IPS-18a (cell line): Measurements from ENCODE around the gene KCND1.
A peak's percentile ranks its signal among the peaks of the same experiment; 100 is the strongest.

Source experiments
- H3K27ac ChIP-seq: one replicate; pipeline ENCODE4 v1.5.1; 2013; ENCODE audit warnings: low read length
- H3K27me3 ChIP-seq: one replicate; pipeline ENCODE4 v1.6.1; 2013; ENCODE audit warnings: mild to moderate bottlenecking, low read length; ENCODE audit not compliant: control insufficient read depth, insufficient read depth
- H3K36me3 ChIP-seq: one replicate; pipeline ENCODE4 v1.6.1; 2013; ENCODE audit warnings: low read depth, low read length; ENCODE audit not compliant: control insufficient read depth
- H3K4me1 ChIP-seq: one replicate; pipeline ENCODE4 v1.6.1; 2013; ENCODE audit warnings: low read depth, low read length; ENCODE audit not compliant: control insufficient read depth
- H3K4me3 ChIP-seq: one replicate; pipeline ENCODE4 v1.5.1; 2013; ENCODE audit warnings: low read length
- H3K9ac ChIP-seq: one replicate; pipeline ENCODE4 v1.6.1; 2013; ENCODE audit warnings: mild to moderate bottlenecking, low read length, moderate library complexity
- H3K9me3 ChIP-seq: one replicate; pipeline ENCODE4 v1.6.1; 2013; ENCODE audit warnings: low read depth, low read length; ENCODE audit not compliant: control insufficient read depth

The KCND1 gene

DNA sequence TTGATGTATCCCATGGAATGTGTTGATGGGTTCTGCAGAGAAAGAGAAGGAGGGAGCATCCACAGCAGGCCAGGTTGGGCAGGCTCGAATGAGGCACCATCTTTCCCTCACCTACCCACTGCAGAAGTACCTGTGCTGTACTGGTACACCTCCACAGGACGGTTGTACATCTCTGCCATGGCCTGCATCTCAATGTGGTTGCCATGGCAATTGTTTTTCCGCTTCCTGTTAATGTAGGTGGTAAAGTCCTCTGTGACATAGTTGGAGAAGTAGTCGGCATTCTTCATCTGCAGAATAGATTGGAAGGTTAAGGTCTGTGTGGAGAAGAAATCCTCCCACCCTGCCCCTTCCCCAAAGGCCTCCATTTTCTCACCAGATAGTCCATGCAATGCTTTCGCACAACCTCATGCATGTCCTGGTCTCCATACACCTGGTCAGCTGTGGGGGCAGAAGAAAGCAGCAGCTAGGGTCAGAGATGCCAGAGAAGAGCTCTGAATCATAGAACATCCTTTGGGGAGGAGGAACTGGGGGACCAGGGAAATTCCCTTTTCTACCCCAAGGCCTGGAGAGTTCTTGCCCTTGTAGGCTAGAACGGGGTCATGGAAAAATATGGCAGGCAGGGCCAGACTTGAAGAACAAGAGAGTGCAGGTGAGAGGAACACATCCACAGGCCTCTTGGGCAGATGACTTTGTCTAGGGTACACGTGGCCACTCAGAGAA, 36.9 kb downstream of the KCND1 start:
- Histone ChIP-seq H3K36me3 (peaks cover 29% of the 10 kb centered on the region), H3K4me1 (peaks cover 9% of the 10 kb centered on the region), H3K27ac (no peak overlapping the region), H3K9me3 (no peaks in the 10 kb centered on the region), H3K27me3 (no peaks in the 10 kb centered on the region), H3K9ac (no peak overlapping the region), H3K4me3 (no peak overlapping the region)

DNA sequence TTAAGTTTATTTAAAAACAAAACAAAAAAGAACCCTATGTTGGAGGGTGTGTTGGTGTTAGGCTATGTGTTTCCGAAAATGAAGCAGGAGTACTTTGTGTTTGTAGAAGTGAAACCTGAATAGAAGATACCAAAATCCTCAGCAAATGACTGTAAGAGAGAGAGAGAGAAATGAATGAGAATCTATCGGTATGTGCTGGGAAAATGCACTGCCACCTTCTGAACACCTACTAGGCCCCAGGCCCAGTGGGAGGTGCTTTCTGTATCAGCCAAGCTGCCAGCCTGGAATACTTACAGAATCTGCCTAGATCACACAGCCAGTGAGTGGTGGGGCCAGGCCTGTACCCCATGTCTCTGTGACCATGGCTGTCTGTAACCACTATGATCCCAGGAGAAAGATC, 37.9 kb downstream of the KCND1 start:
- H3K9me3 ChIP-seq: no peaks in the 10 kb centered on the region
- H3K27ac ChIP-seq: no peak overlapping the region
- peaks cover 28% of the 10 kb centered on the region for H3K36me3 ChIP-seq
- H3K4me1 ChIP-seq: peaks cover 9% of the 10 kb centered on the region
- no peak overlapping the region for H3K4me3 ChIP-seq
- no peak overlapping the region for H3K9ac ChIP-seq
- H3K27me3 ChIP-seq: no peaks in the 10 kb centered on the region

DNA sequence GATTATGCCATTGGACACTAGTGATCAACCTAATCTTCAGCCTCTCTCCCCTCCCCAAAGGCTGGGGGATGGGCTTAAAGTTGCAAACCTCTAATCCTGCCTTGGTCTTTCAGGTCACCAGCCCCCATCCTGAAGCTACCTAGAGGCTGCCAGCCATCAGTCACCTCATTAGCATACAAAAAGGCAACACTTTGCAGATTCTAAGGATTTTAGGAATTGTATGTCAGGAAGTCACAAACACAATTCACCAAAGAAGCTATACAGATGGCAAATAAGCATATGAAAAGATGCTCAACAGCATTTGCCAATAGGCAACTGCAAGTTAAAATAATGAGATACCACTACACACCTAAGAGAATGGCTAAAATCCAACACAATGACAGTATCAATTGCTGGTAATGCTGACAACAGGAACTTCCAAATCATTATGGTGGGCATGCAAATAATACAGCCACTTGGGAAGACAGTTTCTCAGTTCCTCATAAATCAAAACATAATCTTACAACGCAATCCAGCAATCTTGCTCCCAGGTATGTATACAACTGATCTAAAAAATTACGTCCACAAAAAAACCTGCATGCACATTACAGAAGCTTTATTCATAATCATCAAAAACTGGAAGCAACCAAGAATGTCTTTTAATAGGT, 43.8 kb downstream of the KCND1 start:
- H3K4me3 ChIP-seq: peak overlapping the region; percentile 40
- no peaks in the 10 kb centered on the region for H3K27me3 ChIP-seq
- H3K36me3 ChIP-seq: peaks cover 14% of the 10 kb centered on the region
- H3K9me3 ChIP-seq: no peaks in the 10 kb centered on the region
- H3K9ac ChIP-seq: peak overlapping the region; percentile 37
- peaks cover 9% of the 10 kb centered on the region for H3K4me1 ChIP-seq
- peak overlapping the region; percentile 68 for H3K27ac ChIP-seq

- Histone ChIP-seq H3K36me3 (peaks cover 13% of the 10 kb centered on the region), H3K9ac (peak overlapping the region; percentile 10), H3K9me3 (no peaks in the 10 kb centered on the region), H3K4me3 (peak overlapping the region; percentile 40), H3K27ac (peak overlapping the region; percentile 57), H3K4me1 (peaks cover 9% of the 10 kb centered on the region), H3K27me3 (no peaks in the 10 kb centered on the region)
Observed at GRCh38 chrX:48927123-48927522, 44.5 kb downstream of the KCND1 start.

DNA sequence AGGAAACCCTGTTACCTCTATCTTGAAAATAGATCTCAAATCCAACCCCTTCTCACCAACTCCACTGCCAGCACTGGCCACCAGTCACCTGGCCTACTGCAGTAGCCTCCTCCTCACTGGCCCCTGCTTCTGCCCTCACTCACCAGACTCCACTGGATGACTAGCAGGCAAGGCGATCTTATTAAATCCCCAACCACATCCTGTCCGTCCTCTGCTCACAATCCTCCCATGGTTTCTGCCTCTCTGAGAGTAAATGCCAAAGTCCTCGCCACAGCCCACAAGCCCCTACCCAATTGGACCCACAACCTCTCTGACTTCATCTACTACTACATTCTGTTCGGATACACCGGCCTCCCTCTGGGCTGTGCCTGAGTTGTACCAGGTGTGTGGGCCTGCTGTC, 47.4 kb downstream of the KCND1 start:
- H3K27ac ChIP-seq: no peak overlapping the region
- peaks cover 20% of the 10 kb centered on the region for H3K4me1 ChIP-seq
- no peak overlapping the region for H3K9ac ChIP-seq
- peaks cover 8% of the 10 kb centered on the region for H3K36me3 ChIP-seq
- H3K9me3 ChIP-seq: no peaks in the 10 kb centered on the region
- no peaks in the 10 kb centered on the region for H3K27me3 ChIP-seq
- H3K4me3 ChIP-seq: no peak overlapping the region

- peaks cover 20% of the 10 kb centered on the region for H3K4me1 ChIP-seq
- H3K9me3 ChIP-seq: no peaks in the 10 kb centered on the region
- H3K9ac ChIP-seq: no peak overlapping the region
- H3K27ac ChIP-seq: no peak overlapping the region
- H3K36me3 ChIP-seq: peaks cover 8% of the 10 kb centered on the region
- H3K4me3 ChIP-seq: no peak overlapping the region
- H3K27me3 ChIP-seq: no peaks in the 10 kb centered on the region
Observed at GRCh38 chrX:48923771-48924170, 47.9 kb downstream of the KCND1 start.

- H3K4me3 ChIP-seq: peak overlapping the region; percentile 90
- H3K27me3 ChIP-seq: no peaks in the 10 kb centered on the region
- peak overlapping the region; percentile 13 for H3K9ac ChIP-seq
- peaks cover 14% of the 10 kb centered on the region for H3K36me3 ChIP-seq
- no peak overlapping the region for H3K27ac ChIP-seq
- H3K9me3 ChIP-seq: no peaks in the 10 kb centered on the region
- H3K4me1 ChIP-seq: peaks cover 11% of the 10 kb centered on the region
Observed at GRCh38 chrX:48920718-48921104, 50.9 kb downstream of the KCND1 start.

GRCh38 chrX:48919947-48920717, 51.5 kb downstream of the KCND1 start:
- Histone ChIP-seq H3K27ac (no peak overlapping the region), H3K36me3 (peaks cover 13% of the 10 kb centered on the region), H3K9ac (peak overlapping the region; percentile 75), H3K4me1 (peaks cover 11% of the 10 kb centered on the region), H3K9me3 (no peaks in the 10 kb centered on the region), H3K4me3 (peak overlapping the region; percentile 90), H3K27me3 (no peaks in the 10 kb centered on the region)

GRCh38 chrX:48919360-48919841, 52.2 kb downstream of the KCND1 start:
- Histone ChIP-seq H3K27me3 (no peaks in the 10 kb centered on the region), H3K4me1 (peaks cover 11% of the 10 kb centered on the region), H3K9ac (peak overlapping the region; percentile 75), H3K4me3 (peak overlapping the region; percentile 90), H3K27ac (peak overlapping the region; percentile 55), H3K36me3 (peaks cover 20% of the 10 kb centered on the region), H3K9me3 (no peaks in the 10 kb centered on the region)

DNA sequence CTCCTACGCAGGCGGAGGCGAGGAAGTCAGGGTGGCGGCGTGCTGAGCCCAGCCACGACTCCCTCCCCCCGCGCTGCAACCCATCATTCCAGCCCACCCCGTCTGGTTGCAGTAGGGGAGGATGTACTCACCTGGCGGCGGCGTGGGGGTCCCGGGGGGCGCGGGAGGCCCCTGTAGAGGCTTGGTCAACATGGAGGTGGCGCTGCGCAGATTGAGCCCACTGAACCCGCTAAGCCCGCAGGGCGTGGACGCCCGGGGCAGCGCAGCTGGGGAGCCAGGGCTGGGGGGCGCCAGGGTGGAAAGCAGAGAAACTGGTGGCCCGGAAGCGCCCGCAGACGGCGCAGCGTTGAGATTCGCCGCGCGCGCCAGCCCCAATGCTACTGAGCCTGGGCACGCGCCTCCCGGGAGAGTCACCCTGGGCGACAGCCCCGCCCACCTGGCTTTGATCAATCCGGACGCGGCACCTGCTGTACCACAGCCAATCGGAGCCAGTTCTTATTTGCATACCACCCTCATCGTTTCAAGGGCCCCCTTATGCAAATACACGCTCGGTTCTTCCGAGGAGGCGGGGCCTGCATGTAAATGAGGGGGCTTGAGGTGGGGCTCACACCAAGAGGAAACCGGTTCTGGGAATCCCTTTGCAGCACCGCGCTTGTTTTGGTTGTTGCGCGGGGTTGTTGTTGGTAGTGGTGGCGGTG, 52.9 kb downstream of the KCND1 start, which contains the start of gene PIM2:
Gene PIM2 (minus strand): TSS at position 382 of the 698 bp plus-strand sequence. CDS start 190 bp downstream, at position 192.
- Histone ChIP-seq H3K27me3 (no peaks in the 10 kb centered on the region), H3K4me3 (peak within 1 kb of the TSS; percentile 90), H3K4me1 (peaks cover 11% of the 10 kb centered on the region), H3K9me3 (no peaks in the 10 kb centered on the region), H3K9ac (peak within 1 kb of the TSS; percentile 75), H3K36me3 (peaks cover 26% of the 10 kb centered on the region), H3K27ac (peak within 1 kb of the TSS; percentile 55)

GRCh38 chrX:48918301-48918642, 53.4 kb downstream of the KCND1 start:
- Histone ChIP-seq H3K9me3 (no peaks in the 10 kb centered on the region), H3K27ac (no peak overlapping the region), H3K9ac (peak overlapping the region; percentile 57), H3K27me3 (no peaks in the 10 kb centered on the region), H3K36me3 (peaks cover 29% of the 10 kb centered on the region), H3K4me3 (peak overlapping the region; percentile 90), H3K4me1 (peaks cover 11% of the 10 kb centered on the region)
